Stimulated activated CD8-positive, alpha-beta memory T cell treated with anti-CD3 and anti-CD28 coated beads, Interleukin-15, amount 100 ng/mL, for 1 hour (primary cell): ENCODE measurements around the gene TMEM101.
A peak's percentile ranks its signal among the peaks of the same experiment; 100 is the strongest.
"Not testable (repeated sequence)": the region's sequence is repeated elsewhere in the genome, so short reads cannot be mapped to it uniquely, and the experiment has no call there.

ENCODE experiments used
- DNase-seq: peaks from one replicate; pipeline ENCODE4 v3.0.0-alpha.2; 2020; ENCODE audit warnings: low read depth

TMEM101 gene

DNA sequence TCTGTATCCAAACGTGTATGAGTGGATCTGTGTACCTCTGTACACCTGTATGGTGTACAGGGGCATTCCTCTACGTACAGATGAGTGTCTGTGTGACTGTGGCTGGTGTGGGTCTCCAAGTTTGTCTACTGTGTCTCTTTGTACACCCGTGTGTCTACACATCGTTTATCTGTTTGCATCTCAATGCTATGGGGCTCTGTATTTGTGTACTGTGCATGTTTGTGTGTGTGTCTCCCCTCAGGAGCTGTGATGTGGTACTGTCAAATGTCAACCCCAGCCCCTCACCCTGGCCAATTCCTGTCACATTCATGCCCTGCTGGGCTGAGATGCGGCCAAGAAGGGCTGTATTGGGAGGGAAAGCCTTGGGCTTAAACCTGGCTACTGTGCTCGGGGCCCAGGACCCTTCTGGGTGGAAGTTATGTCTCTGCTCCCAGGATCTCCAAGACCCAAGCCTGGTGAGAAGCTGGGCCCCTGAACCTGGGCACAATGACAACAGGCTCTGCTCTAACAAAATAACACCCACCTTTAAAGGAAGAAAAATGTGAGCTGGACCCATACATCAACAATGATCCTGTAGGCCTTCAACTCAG, 13.8 kb downstream of the TMEM101 start:
- no peak for DNase-seq

DNA sequence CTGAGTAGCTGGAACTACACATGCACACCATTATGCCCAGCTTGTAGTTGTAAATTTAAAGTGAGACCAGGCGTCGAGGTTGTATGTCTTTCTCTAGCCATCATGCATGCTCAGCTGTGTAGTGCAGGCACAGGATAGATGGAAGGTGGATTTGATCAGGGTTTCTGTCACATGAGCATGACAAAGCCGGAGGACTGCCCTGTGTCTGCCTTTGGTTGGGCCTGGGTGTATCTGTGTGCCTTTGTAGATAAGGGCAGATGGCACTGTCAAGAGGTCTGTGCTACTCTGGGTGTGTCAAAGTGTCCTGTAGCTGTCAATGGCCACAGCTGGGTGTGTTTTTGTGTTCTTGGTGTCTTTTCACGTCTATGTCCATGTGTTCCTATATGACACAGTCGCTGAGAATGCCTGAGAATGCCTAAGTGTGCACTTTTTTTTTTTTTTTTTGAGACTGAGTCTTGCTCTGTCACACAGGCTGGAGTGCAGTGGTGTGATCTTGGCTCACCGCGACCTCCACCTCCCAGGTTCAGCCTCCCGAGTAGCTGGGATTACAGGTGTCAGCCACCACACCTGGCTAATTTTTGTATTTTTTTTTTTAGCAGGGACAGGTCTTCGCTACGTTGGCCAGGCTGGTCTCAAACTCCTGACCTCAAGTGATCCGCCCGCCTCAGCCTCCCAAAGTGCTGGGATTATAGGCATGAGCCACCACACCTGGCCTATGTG, 14.5 kb downstream of the TMEM101 start:
- DNase-seq, result no peak

DNA sequence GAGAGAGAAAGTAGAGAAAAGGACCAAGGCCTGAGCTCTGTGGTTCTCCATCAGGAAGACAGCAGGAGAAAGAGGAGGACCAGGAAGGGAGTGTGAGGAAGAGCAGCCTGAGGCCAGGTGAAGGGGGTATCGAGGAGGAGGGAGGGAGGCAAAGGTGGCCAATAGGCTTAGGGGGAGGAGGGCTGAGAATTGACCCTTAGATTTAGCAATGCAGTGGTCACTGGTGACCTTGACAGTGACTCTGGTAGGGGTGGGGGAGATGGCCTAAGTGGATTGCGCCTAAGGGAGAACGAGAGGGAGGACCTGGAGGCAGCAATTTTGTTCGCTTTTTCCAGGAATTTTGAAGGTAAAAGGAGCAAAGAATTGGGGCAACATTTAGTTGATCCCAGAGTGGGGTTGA, 15.7 kb downstream of the TMEM101 start:
- no peak for DNase-seq

DNA sequence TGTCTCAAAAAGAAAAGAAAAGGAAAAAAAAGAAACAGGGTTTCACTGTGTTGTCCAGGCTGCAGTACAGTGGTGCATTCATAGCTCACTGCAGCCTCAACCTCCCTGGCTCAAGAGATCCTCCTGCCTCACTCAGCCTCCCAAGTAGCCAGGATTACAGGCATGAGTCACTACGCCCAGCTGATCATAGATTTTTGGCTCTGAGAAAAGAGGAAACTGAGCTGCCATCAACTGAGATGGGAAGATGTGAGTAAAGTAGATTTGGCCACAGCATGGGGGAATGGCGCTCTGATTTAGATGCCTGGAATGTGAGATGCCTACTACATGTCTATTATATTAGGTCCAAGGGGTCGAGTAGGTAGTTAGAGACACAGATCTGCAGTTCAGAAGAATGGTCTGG, 16.2 kb downstream of the TMEM101 start:
- DNase-seq, result no peak

DNA sequence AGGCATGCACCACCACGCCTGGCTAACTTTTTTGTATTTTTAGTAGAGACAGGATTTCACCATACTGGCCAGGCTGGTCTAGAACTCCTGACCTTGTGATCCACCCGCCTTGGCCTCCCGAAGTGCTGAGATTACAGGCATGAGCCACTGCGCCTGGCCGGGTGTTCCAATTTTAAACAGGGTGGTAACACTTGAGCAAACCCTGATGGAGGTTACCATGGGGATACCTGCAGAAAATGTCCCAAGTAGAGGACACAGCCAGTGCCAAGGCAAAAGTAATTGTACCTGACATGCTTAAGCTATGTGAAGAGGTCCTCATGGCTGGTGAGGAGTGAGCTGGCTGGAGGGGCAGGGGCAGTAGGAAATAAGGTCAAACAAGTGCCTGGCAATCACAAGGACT, 17.6 kb downstream of the TMEM101 start:
- DNase-seq, result not testable (repeated sequence)

DNA sequence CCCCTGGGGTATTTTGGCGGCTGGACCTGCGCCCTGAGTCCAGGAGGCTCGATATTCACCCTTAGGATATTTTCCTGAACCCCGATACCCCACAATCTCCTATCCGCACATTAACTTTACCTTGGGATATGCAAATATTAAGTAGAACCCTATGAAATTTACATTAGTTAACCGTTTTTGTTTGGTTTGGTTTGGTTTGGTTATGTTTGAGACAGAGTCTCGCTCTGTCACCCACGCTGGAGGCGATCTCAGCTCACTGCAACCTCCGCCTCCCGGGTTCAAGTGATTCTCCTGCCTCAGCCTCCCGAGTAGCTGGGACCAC, 19.7 kb downstream of the TMEM101 start:
- no peak for DNase-seq

DNA sequence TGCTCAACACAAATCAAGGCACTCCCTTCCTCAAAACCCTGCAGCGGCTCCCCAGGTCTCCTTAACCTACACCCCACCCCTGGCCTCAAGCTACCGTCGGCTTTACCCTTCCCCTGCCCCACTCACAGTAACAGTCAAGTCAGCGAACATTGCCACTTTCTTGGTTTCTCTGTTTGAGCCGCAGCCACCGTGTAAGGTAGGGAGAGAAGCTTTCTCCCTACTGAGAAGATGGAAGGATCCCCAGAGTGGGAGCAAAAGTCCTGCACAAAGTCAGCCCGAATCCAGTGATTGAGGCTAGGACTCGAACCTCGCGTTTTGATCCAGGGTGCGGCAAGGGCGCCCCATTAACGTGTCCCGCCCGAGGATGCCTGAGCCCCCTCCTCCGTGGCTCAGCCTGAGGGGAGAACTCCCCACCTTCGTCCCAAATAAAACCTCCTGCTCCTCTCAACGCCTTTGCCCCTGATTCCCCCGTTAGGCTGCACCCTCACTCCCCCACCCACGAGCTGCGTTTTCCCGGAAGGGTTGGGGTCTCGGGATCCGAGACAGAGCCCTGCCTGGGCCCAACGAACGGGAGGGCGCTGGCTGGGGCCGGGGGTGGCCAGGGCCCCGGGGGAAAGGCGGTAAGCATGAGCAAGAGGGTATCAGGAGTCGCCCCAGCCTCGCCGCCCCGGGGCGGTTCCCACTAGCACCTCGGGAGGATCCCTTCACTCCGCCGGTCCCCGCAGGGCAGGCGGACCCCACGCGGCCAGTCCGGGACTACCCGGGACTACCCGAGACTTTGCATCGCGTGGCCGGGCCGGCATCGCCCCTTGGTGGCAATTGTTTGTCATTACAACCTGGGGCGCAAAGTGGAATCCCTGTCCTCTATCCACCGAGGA, 20.3 kb downstream of the TMEM101 start:
- peak; percentile 30 for DNase-seq

DNA sequence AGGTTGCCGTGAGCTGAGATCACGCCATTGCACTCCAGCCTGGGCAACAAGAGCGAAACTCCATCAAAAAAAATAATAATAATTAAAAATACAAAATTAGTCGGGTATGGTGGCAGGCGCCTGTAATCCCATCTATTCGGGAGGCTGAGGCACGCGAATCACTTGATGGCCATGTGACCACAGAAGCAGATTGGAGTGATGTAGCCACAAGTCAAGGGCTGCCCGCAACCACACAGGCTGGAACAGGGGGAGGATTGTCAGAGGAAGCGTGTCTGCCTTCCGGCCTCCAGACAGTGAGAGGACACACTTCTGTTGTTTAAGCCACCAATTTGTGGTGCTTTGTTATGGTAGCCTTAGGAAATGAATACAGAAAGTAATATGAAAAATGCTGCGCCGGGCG, 22.1 kb downstream of the TMEM101 start:
- DNase-seq, result no peak

DNA sequence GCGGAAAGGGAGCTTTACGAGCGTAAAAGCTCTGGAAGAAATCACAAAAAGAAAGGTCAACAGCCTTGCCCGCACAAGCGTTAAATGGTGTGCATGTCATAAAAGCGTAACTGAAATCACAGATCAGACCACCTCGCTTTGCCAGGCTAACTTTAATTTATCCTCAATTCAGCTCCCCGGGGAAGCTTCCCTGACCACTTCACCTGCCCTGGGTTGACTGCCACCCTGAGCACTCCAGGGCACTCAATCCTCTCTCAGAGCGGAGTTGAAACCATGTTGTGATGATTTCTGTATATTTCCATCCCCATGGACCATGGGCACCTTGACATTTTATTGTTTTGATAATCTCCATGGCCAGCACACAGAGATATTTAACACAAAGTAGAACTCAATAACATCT, 26.5 kb downstream of the TMEM101 start:
- DNase-seq, result no peak

DNA sequence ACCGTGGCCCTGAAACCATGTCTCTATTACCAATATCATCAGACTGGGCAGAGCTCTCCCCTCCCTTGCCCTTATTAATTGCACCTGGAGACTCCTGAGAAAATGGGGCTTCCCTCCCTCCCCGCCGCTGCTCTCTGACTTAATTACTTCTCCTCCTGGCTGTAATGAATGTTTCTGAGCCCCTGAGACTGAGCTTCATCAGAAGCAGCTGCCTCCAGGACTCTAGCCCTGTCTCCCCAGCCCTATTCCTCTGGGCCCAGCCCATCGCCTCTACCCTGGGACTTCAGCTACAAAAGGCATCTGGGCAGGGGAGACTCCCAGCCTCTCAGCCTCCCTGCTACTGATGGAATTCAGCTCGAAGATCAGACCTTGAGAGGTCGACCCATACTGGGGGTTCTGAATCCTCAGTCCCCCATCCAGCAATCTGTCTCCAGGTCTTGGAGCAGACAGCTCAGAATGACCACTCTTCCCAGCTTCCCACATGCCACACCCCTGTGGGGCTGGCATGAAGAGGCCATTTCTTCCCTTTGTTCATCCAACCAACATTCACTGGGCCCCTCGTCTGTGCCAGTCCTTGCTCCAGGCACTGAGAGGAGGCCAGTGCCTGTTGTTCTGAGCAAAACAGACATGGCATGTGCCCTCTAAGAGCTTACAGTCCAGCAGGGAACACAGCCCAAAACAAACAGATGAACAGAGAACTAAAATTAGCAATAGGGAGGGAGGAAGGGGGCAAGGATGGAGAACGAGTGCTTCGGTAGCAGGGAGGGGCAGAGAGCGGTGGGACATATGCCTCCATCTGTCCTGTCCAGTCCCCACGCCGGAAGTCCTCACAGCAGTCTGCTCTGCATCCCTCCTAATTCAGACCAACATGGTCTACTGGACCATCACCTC, 27.4 kb downstream of the TMEM101 start:
- DNase-seq, result no peak

DNA sequence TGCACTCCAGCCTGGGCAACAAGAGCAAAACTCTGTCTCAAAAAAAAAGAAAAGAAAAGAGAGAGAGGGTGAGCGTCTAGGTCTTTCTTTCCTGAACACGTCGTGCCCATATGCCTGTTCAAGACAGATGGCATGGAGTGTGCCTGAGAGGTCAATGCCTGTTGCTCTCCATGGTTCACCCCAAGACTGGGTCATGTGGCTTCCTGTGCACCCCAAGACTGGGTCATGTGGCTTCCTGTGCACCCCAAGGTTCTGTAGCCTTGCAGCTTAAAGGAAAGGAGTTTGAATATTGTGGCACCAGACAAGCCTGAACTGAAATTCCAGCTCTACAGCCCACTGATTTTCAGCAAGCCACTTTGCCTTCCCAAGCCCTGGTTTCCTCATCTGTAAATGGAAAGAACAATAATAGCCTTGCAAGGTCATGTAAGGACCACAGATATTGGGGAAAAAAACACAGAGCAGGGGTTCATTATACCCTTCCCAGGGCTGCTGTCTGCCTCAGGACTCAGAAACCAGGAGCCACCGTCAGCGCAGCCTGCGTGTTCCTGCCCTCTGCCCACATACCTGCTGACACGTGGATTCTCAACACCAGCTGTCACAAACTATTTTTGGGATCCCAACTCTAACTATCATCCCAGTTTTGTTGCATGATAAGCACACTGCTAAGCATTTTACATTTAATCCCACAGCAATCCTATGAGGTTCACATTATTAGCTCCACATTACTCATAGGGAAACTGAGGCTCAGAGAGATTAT, 28.4 kb downstream of the TMEM101 start:
- no peak for DNase-seq

DNA sequence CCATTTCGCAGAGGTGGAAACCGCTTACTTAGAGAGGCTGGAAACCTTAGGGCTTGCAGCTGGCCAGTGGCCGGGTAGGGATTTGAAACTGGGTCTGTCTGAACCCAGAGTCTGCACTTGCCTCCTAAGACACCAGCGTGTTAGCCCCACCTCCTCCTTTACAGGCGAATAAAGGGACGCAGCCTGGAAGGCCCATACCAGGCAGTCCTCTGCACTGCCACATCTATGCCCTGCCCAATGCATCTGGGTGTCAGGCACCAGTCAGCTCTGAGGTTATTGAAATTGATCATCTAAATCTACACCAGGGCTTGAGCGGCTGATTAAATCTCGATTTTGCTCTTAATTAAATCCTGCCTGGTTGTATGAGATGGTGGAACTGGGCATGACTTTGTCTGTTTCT, 30.2 kb downstream of the TMEM101 start:
- DNase-seq, result no peak

DNA sequence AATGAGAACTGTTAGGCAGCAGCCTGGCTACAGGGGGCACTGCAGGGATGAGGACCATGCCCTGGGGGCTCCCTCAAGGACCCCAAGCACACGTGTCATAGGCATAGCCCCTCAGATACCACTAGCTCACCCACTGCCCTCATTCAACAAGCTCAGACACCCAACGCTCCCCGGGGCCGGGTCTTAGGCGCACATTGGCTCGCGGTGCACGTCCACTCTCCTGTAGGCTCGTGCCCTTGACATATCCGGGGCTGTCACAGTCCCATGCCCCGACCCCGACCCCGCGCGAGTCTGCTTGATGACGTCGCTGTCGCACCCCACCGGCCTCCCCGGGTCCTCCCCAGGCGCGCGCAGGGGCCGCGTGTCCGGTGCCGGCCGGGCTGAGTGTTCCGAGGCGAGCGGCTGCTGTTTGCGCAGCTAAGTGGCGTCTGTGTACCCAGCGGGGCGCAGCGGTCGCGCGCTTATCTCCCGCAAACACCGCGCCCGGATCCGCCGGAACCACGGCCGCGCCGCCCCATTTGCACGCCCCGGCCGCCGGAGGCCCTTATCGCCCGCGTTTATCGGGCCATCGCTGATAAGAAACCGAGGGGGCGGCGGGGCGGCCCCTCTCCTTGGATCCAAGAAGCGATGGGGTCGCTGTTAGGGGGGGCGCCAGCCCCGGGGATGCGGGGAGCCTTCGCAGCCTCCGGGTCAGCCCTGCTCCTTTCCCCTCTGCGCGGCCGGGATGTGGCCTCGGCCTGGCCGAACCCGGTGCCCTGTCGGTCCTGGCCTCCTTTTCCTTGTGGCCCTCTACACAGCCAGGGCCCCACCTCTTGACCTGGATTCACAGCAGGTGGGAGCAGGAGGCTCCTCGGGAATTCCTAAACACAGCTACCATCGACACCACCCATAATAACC, 31.0 kb downstream of the TMEM101 start:
- DNase-seq, result no peak

DNA sequence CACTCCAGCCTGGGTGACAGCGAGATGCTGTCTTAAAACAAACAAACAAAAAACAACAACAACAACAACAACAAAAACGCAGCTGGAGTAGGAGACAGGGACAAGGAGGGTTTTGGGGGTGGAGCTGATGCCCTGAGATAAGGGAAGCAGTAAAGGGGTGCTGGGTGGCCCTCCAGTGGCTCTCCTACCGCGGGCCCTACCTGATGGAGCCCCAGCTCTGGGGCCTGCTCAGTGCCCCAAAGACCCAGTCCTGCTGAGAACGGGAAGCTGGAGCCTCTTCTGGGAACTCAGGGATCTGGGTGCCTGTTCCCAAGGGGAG, 31.6 kb downstream of the TMEM101 start:
- no peak for DNase-seq

DNA sequence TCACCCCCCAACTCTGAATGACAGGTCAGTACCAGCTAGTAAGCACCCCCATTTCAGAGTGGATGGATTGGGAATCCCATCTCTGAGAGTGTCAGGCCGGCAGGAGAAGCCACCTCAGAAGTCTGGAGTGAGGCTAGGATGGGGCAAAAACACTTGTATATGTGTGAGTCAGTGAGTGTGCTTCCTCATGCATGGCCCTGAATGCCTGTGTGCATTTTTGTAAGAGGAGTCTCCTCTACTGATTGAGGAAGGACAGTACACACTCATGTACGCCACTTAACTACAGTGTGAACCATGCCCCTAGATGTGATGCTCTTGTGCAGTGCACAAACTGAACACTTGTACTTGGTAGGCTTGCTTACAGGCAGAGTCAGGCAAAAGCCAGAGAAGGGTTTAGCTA, 32.6 kb downstream of the TMEM101 start:
- DNase-seq, result no peak

DNA sequence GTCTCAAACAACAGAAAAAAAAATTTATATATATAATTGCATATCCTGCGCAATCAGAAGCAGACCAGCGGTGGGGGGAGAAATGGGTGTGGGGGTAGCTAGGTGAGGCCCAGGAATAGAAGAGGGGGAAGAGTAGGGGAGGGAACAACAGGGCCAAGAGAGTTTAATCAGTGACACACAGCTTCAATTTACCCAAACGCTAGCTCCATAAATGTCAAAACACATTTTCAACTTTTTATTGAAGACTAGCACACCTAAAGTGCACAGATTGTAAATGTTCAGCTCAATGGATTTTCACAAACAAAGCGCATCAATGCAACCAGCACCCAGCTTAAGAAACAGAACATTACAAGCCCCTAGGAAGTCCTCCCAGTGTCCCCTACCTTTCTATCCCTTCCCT, 35.1 kb downstream of the TMEM101 start:
- DNase-seq, result no peak

DNA sequence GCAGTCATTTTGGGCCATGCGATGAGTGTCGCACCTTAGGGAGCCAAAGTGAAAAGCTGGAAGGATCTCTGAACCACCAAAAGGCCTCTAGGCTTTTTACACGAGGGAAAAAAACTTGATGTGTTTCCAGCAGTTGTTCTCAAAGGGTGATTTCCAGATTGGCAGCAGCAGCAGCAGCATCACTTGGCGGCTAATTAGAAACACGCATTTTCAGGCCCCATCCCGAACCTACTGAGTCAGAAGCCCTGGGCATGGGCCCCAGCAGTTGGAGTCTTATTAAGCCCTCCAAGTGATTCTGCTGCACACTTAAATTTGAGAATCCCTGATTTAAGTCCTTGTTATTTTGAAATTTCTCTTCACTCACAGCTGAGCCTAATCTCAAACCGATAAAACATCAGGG, 35.8 kb downstream of the TMEM101 start:
- DNase-seq, result no peak

DNA sequence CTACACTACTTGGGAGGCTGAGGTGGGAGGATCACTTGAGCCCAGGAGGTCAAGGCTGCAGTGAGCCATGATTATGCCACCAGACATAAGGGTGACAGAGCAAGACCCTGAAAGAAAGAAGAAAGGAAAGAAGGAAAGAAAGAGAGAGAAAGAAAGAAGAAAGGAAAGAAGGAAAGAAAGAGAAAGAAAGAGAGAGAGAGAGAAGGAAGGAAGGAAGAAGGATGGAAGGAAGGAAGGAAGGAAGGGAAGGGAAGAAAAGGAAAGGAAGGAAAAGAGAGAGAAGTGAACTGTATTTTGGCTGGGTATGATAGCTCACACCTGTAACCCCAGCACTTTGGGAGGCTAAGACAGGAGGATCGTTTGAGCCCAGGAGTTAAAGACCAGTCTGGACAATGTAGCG, 36.7 kb downstream of the TMEM101 start:
- no peak for DNase-seq

DNA sequence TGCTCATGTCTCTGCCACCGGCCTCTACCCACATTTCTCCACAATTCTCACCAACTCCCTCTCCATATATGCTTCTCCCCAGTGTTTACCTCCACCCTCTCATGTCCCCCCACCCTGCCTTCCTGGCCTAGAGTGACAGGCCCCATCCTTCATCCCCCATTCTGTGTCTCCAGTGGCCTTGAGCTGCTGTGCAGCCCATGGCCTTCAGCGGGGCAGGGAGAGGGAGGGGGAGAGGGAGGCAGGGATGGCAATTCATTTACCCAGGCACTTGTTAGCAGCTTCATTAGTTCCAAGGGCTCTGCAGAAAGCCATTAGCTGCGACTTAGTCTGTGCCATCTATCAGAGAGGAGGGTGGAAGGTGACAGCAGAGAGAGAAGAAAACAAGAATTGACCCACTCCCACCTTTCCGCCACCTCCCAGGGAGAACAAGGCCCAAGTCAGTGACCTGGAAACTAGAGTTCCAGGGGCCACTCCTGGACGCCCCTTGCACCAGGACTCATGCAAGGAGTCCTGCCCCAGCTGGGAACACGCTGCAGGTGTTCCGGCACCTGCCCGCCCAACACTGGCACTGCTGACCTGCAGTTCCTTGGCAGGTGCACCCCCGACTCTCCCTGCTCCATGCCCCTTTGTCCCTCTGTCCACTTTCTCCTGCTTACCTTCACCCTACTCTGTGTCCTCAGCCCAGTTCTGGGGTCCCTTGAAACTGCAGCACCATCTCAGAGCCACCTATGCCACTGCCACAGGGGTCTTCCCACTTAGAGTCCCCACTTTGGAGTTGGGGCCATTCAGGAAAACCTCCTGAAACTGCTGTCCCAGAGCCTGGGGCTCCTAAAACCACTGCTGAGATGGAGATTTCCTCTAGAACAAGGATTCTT, 37.6 kb downstream of the TMEM101 start:
- no peak for DNase-seq

DNA sequence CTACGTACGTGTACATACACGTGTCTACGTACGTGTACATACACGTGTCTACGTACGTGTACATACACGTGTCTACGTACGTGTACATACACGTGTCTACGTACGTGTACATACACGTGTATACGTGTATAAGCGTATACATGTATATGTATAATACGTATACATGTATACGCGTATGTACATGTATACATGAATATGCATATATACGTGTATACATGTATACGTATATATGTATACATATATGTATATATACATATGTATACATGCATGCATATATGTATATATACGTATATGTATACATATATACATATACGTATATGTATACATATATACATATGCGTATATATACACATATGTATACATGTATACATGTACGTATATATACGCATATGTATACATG, 38.9 kb downstream of the TMEM101 start:
- DNase-seq, result no peak
